ENCODE results near the gene FCRL6. TPM values are rescaled to one million over a fixed set of nuclear protein-coding genes. Genes with fewer than 3 reads are reported as not detected.

Gene FCRL6
- total and polyA plus RNA-seq, 2 donors (not counting 3 experiments of a cell fraction or from before 2014, with no cell fraction given) = 0.06 TPM; not detected in 1

DNA sequence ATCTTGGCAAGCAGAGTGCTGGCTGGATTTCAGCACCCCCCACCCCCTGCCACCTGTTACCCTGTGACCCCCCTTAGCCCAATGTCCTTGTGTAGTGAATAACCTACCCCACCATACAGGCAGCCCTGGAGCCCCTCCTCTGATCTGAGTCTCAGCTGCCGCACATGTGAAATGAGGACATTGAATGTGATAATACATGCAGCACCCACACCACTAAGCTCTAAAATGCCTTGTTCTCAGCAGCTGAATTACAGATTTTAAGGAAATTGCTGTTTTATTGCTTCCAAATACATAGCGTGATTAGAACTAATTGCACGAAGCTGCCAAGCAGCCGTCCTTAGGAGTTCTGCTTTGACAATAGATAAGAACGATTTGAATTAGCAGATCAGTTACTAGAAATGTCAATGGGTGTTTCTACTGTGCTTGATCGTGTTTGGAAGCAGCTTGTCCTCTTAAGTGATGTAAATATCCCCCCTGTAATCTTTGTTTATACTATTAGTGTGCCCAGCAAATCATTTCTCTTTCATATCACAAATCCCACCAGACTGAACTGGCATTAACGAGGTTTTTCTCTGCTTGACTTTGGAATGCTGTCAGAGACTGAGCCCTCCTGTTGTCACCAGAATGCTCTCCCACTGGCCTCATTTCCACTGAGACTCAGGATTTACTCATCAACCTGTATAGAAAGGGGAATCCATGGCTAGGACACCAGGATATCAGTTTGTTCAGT lies 29.4 kb downstream of the FCRL6 start:
- H3K4me1 ChIP-seq (ENCODE audit: control insufficient read depth, extremely low read depth, insufficient read depth, low read length) = no peaks in the 10 kb centered on the region
- H3K9ac ChIP-seq (replicated peaks; ENCODE audit: extremely low read depth, insufficient read depth, low read length) = no peak overlapping the region
- no peaks in the 10 kb centered on the region for H4K20me1 ChIP-seq (replicated peaks; ENCODE audit: control insufficient read depth, extremely low read depth, insufficient read depth, low read length)
- no peak overlapping the region for H3K4me3 ChIP-seq (replicated peaks in 1 of 3; ENCODE audit: insufficient read depth in 1 of 3, low read depth in 1 of 3, low read length in 3 of 3)
- H3K9me3 ChIP-seq (replicated peaks; ENCODE audit: control insufficient read depth, insufficient read depth, low read length) = no peaks in the 10 kb centered on the region
- CTCF ChIA-PET = interaction anchor here (1.1 to 9.0 kb wide), 7 partner anchors 10 to 699 kb away, joined by 3 to 71 read pairs (median 6); partner anchors contain the start of gene DUSP23
- H3K9me1 ChIP-seq (replicated peaks; ENCODE audit: control insufficient read depth, extremely low read depth, insufficient read depth, low read length) = no peaks in the 10 kb centered on the region
- H3K79me2 ChIP-seq (ENCODE audit: control insufficient read depth, insufficient read depth, low read length) = no peaks in the 10 kb centered on the region
- no peak overlapping the region for H3K27ac ChIP-seq (ENCODE audit: insufficient read depth, low read depth, low read length)
- DNase-seq (ENCODE audit: low read depth, low spot score) = no peak
- dilution Hi-C loops (cut with MboI; ENCODE audit: extremely low pct_ligation_motif_present, low sequenced_read_pairs) (no loop called here), intact Hi-C loops (cut with micrococcal nuclease) (no loop called here)
- POLR2A ChIA-PET = no interaction called here
- FAIRE-seq = no peak
- no peak overlapping the region for H3K4me2 ChIP-seq (ENCODE audit: insufficient read depth, low read length)
- no TSS peak for BruUV-seq (replicated peaks)
- no peaks in the 10 kb centered on the region for H3K36me3 ChIP-seq (ENCODE audit: control insufficient read depth in 2 of 2, extremely low read depth in 1 of 2, insufficient read depth in 2 of 2, low read length in 2 of 2)
- H3K27me3 ChIP-seq (ENCODE audit: control insufficient read depth in 2 of 2, insufficient read depth in 2 of 2, low read length in 2 of 2) = no peaks in the 10 kb centered on the region
- no peak for TF ChIP-seq JUN (IDR thresholded peaks at IDR 0.05; ENCODE audit: borderline replicate concordance, insufficient read depth, insufficient read length, low read depth)
- no peak for TF ChIP-seq MYC (IDR thresholded peaks at IDR 0.05; ENCODE audit: low read depth, low read length)
- TF ChIP-seq, protein P1, sequence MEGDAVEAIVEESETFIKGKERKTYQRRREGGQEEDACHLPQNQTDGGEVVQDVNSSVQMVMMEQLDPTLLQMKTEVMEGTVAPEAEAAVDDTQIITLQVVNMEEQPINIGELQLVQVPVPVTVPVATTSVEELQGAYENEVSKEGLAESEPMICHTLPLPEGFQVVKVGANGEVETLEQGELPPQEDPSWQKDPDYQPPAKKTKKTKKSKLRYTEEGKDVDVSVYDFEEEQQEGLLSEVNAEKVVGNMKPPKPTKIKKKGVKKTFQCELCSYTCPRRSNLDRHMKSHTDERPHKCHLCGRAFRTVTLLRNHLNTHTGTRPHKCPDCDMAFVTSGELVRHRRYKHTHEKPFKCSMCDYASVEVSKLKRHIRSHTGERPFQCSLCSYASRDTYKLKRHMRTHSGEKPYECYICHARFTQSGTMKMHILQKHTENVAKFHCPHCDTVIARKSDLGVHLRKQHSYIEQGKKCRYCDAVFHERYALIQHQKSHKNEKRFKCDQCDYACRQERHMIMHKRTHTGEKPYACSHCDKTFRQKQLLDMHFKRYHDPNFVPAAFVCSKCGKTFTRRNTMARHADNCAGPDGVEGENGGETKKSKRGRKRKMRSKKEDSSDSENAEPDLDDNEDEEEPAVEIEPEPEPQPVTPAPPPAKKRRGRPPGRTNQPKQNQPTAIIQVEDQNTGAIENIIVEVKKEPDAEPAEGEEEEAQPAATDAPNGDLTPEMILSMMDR (IDR thresholded peaks at IDR 0.05; ENCODE audit: extremely low read depth in 1 of 2, insufficient read depth in 1 of 2, low read depth in 1 of 2, low read length in 2 of 2) = no peak
- TF ChIP-seq POLR2A (IDR thresholded peaks at IDR 0.05; ENCODE audit: low read depth, low read length) = no peak
- TF ChIP-seq EZH2 (IDR thresholded peaks at IDR 0.05; ENCODE audit: borderline replicate concordance, low read depth, low read length, severe bottlenecking) = no peak
- TF ChIP-seq FOS (IDR thresholded peaks at IDR 0.05; ENCODE audit: borderline replicate concordance, insufficient read depth, low read length) = no peak
- TF ChIP-seq GATA2 (IDR thresholded peaks at IDR 0.05; ENCODE audit: insufficient read depth, insufficient read length, low read depth, low read length) = no peak
- TF ChIP-seq, protein P2, sequence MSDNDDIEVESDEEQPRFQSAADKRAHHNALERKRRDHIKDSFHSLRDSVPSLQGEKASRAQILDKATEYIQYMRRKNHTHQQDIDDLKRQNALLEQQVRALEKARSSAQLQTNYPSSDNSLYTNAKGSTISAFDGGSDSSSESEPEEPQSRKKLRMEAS (IDR thresholded peaks at IDR 0.05; ENCODE audit: insufficient read depth, insufficient read length) = no peak
- TF ChIP-seq POLR2AphosphoS5 (IDR thresholded peaks at IDR 0.05; ENCODE audit: insufficient read depth, low read depth, low read length) = no peak
- H2AFZ ChIP-seq (ENCODE audit: low read depth, low read length) = no peak overlapping the region
